Endodermal cell (in vitro differentiated cells): ENCODE measurements around the gene RBMS1. TPM values are rescaled to one million over a fixed set of nuclear protein-coding genes. Genes with fewer than 3 reads are reported as not detected.

Experiments
- DNase-seq: peaks from one replicate; pipeline ENCODE4 v3.0.0-alpha.2; 2017
- H3K27ac ChIP-seq: 2 replicates; pipeline ENCODE4 v1.5.1; 2013; ENCODE audit warnings: mild to moderate bottlenecking, low read depth, low read length, moderate library complexity
- H3K27me3 ChIP-seq: 2 replicates; pipeline ENCODE4 v1.6.1; 2013; ENCODE audit warnings: mild to moderate bottlenecking, low read length, moderate library complexity; ENCODE audit not compliant: insufficient read depth, control insufficient read depth, poor library complexity, severe bottlenecking
- H3K36me3 ChIP-seq: 2 replicates; pipeline ENCODE4 v1.7.0; 2013; ENCODE audit warnings: mild to moderate bottlenecking, low read length, moderate library complexity; ENCODE audit not compliant: control insufficient read depth, insufficient read depth
- H3K4me1 ChIP-seq: one replicate; pipeline ENCODE4 v1.7.0; 2013; ENCODE audit warnings: low read length; ENCODE audit not compliant: control insufficient read depth, insufficient read depth
- H3K4me3 ChIP-seq: 2 replicates; pipeline ENCODE4 v1.5.1; 2013; ENCODE audit warnings: mild to moderate bottlenecking, low read length, moderate library complexity
- H3K9ac ChIP-seq: 2 replicates; pipeline ENCODE4 v1.6.1; 2013; ENCODE audit warnings: mild to moderate bottlenecking, low read length, moderate library complexity; ENCODE audit not compliant: poor library complexity, severe bottlenecking; ENCODE audit errors: extremely low read depth
- H3K9me3 ChIP-seq: 2 replicates; pipeline ENCODE4 v1.6.1; 2013; ENCODE audit warnings: mild to moderate bottlenecking, low read length, moderate library complexity; ENCODE audit not compliant: control insufficient read depth
- H3K27ac Mint-ChIP-seq: 2 replicates; pipeline ENCODE4 v1.8.0; 2020; ENCODE audit warnings: mixed read lengths
- H3K27me3 Mint-ChIP-seq: 2 replicates; pipeline ENCODE4 v1.8.0; 2021; ENCODE audit warnings: mild to moderate bottlenecking, mixed read lengths; ENCODE audit not compliant: insufficient read depth
- H3K36me3 Mint-ChIP-seq: 2 replicates; pipeline ENCODE4 v1.8.0; 2020; ENCODE audit warnings: low read depth, mixed read lengths
- H3K4me1 Mint-ChIP-seq: 2 replicates; pipeline ENCODE4 v1.8.0; 2020; ENCODE audit warnings: mixed read lengths
- H3K4me3 Mint-ChIP-seq: 2 replicates; pipeline ENCODE4 v1.8.0; 2020; ENCODE audit warnings: mild to moderate bottlenecking, moderate library complexity, mixed read lengths
- H3K9me3 Mint-ChIP-seq: 2 replicates; pipeline ENCODE4 v1.8.0; 2020; ENCODE audit warnings: mild to moderate bottlenecking, mixed read lengths
- WGBS, 2 experiments: methylation state at CpG; one replicate each; pipeline versions ENCODE4 v1.1.5 to v1.1.7; 2013; ENCODE audit warnings: missing lambda C conversion rate in 2 of 2, mixed read lengths in 1 of 2; ENCODE audit not compliant: insufficient coverage in 1 of 2, insufficient read length in 1 of 2; 5-methylcytosine and 5-hydroxymethylcytosine counted together
- total RNA-seq, 2 donors: library from RNA; stranded (reverse); fragmentation: NEBNext Ultra II Directional in 1 of 2; extraction: Animal tissue kit (Norgen Biotek cat#: 25700) in 1 of 2; gene quantifications; 2 replicates in 1 of 2; 3 replicates in 1 of 2; pipeline ENCODE4 v1.2.1, GENCODE V29; 2021
- TF ChIP-seq, protein P1 (sequence below): fragments of 200-600 bp; sonication (generic); conservative IDR thresholded peaks from 2 replicates; pipeline ENCODE4 v1.5.0; 2021; ENCODE audit warnings: antibody characterized with exemption, mild to moderate bottlenecking

Gene RBMS1
- total RNA-seq, 2 donors from 2014 or later: 90.7 to 124 TPM

DNA sequence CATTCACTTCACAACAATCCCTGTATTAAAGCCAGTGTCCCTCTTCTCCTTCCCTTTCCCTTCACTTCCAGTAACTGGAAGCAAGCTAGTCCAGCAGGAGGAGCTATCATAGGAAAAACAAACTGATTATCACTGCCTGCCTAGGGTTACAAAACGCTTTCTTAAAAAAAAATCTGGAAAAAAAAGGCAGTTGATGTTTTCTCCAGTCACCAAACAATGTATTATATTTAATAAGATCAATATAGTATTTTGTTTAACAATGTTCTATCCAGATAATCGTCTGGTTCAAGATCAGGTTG, 214.8 kb downstream of the RBMS1 start:
- Mint-ChIP-seq H3K9me3 (no peaks in the 10 kb centered on the region), H3K4me1 (peaks cover 25% of the 10 kb centered on the region), H3K27ac (peak overlapping the region; percentile 45), H3K36me3 (peaks cover 62% of the 10 kb centered on the region), H3K4me3 (no peak overlapping the region), H3K27me3 (no peaks in the 10 kb centered on the region)
- TF ChIP-seq, protein P1, sequence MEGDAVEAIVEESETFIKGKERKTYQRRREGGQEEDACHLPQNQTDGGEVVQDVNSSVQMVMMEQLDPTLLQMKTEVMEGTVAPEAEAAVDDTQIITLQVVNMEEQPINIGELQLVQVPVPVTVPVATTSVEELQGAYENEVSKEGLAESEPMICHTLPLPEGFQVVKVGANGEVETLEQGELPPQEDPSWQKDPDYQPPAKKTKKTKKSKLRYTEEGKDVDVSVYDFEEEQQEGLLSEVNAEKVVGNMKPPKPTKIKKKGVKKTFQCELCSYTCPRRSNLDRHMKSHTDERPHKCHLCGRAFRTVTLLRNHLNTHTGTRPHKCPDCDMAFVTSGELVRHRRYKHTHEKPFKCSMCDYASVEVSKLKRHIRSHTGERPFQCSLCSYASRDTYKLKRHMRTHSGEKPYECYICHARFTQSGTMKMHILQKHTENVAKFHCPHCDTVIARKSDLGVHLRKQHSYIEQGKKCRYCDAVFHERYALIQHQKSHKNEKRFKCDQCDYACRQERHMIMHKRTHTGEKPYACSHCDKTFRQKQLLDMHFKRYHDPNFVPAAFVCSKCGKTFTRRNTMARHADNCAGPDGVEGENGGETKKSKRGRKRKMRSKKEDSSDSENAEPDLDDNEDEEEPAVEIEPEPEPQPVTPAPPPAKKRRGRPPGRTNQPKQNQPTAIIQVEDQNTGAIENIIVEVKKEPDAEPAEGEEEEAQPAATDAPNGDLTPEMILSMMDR: peak; percentile 79
- 36% methylated on average over 2 of the region's 2 CpGs; no CpG with 5 or more reads in 1 of the 2 experiments for WGBS, 2 experiments
- Histone ChIP-seq H3K4me1 (no peaks in the 10 kb centered on the region), H3K27ac (no peak overlapping the region), H3K27me3 (no peaks in the 10 kb centered on the region), H3K36me3 (peaks cover 81% of the 10 kb centered on the region), H3K4me3 (no peak overlapping the region), H3K9ac (no peak overlapping the region), H3K9me3 (no peaks in the 10 kb centered on the region)
- no peak for DNase-seq

- TF ChIP-seq, protein P1: no peak
These were observed 215.3 kb downstream of the RBMS1 start for GRCh38 chr2:160278101-160278878.

GRCh38 chr2:160277151-160277550, 216.5 kb downstream of the RBMS1 start:
- H3K4me3 Mint-ChIP-seq: no peak overlapping the region

More at GRCh38 chr2:160278101-160278878, 215.3 kb downstream of the RBMS1 start:
- Histone ChIP-seq H3K4me3 (no peak overlapping the region), H3K27me3 (no peaks in the 10 kb centered on the region), H3K4me1 (no peaks in the 10 kb centered on the region), H3K9ac (no peak overlapping the region), H3K9me3 (no peaks in the 10 kb centered on the region), H3K27ac (no peak overlapping the region), H3K36me3 (peaks cover 81% of the 10 kb centered on the region)
- peaks cover 62% of the 10 kb centered on the region for H3K36me3 Mint-ChIP-seq
- WGBS, 2 experiments: 92 to 98% methylated on average over 5 to 9 of the region's 9 CpGs
- peak overlapping the region; percentile 45 for H3K27ac Mint-ChIP-seq
- no peaks in the 10 kb centered on the region for H3K27me3 Mint-ChIP-seq
- no peak overlapping the region for H3K4me3 Mint-ChIP-seq
- H3K4me1 Mint-ChIP-seq: peaks cover 25% of the 10 kb centered on the region
- H3K9me3 Mint-ChIP-seq: no peaks in the 10 kb centered on the region
- no peak for DNase-seq

More at GRCh38 chr2:160277151-160277550, 216.5 kb downstream of the RBMS1 start:
- H3K9ac ChIP-seq: no peak overlapping the region
- Mint-ChIP-seq H3K4me1 (peaks cover 19% of the 10 kb centered on the region), H3K36me3 (peaks cover 63% of the 10 kb centered on the region), H3K9me3 (no peaks in the 10 kb centered on the region), H3K27ac (no peak overlapping the region), H3K27me3 (no peaks in the 10 kb centered on the region)
- H3K4me1 ChIP-seq: no peaks in the 10 kb centered on the region
- TF ChIP-seq, protein P1: no peak
- 96 to 100% methylated on average over 5 to 6 of the region's 6 CpGs for WGBS, 2 experiments
- no peak for DNase-seq
- H3K27me3 ChIP-seq: no peaks in the 10 kb centered on the region
- H3K4me3 ChIP-seq: no peak overlapping the region
- peaks cover 83% of the 10 kb centered on the region for H3K36me3 ChIP-seq
- H3K9me3 ChIP-seq: no peaks in the 10 kb centered on the region
- no peak overlapping the region for H3K27ac ChIP-seq
